ENCODE measurements around the gene ELMO1.

Gene ELMO1

DNA sequence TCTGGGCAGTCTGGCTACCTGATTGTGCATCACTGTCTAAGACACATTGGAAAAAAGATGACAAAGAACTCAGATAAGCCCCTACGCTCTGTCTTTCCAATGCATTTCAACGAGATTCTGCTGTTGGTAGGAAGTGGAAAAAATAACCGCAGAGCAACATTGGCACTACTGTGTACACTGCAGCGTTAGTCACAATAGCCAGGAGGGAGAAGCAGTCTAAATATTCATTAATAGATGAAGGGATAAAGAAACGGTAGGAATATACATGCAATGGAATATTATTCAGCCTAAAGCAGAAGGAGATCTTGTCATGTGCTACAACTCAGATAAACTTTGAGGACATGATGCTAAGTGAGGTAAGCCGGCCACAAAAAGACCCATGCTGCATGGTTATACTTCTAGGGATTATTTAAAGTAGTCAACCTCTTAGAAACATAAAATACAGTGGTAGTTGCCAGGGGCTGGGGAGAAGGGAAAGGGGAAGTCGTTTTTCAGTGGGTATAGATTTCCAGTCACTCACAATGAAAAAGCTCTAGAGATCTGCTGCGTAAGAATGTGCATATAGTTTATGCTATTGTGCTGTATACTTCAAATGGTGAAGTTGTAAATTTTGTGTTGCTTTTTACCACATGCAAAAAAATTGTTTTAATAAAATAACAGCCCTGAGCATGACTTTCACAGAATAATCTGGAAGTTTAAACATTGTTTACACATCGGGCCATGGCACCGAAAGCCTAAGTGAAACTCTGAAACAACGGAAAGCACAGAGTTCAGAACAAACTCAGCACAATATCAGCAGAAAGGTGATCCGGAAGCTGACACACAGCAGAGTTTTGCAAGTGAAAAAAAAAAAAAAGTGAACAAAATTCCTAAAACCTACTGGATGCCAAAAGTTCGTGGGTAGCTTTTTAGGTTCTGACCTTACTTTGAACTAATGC, 40.1 kb downstream of the ELMO1 start:
- FAIRE-seq: no peak

DNA sequence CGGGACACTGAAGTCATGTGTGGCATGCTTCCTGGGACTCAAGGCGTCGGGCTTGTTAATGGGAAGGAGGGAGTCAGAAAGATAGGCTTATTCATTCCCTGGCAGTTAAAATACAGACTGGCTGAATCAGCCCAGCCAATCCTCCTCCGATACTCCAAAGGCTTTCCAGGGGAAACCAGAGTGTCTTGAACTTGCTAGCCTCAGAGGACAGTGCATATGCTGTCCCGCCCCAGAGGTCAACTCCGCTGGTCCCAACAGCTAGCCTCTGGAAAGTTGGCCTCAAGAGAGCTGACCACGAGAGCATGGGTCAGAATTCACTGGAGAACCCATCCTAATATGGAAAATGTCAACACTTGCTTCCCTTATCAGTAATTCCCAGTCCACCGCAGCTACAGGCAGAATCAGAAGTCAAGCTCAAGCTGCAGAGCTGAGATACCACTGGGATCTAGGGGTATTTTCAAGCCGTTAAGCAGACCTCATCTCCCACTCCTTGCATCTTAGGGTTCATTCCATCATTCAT, 43.0 kb downstream of the ELMO1 start:
- FAIRE-seq: no peak

DNA sequence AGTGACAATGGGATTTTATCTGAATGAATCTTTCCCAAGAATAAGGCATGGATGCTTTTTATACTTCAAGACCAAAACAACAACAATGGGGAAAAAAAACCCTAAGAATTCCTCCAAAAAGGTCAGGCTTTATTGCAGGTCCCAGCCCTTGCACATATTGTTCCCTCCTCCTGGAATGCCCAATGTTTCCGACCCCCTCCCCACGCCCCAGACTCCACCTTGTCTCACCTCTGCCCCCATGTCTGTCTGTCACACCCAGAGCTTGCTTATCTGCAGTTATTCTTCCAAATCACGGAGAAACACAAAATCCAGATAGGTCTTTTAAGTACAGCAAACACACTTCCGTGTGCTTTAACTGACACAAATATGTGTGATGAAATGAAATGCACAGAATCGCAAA, 43.5 kb downstream of the ELMO1 start:
- no peak for FAIRE-seq

DNA sequence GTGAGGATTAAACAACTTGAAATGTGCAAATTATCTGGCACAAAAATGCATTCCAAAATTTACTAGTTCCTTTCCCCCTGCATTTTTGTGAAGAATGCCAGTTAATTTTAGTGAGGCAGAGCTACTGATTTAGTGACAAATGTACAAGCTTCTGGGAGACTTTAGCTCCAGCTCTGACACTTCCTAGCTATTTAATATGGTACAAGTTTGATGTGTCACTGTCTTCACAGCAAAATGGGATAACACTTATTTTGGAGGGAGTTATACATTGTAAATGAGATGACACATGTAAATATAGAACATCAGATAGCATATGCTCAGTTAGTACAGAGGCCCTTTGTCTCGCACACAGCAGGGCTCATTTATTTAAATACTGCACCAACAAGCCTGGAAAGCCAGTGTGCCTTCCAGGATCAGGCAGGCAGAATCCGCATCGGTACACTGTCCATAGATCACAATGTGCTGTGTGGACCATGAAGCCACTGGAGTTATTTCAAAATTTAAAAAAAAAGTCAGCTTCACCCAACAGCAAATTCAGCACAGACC, 48.7 kb downstream of the ELMO1 start:
- no peak for FAIRE-seq

DNA sequence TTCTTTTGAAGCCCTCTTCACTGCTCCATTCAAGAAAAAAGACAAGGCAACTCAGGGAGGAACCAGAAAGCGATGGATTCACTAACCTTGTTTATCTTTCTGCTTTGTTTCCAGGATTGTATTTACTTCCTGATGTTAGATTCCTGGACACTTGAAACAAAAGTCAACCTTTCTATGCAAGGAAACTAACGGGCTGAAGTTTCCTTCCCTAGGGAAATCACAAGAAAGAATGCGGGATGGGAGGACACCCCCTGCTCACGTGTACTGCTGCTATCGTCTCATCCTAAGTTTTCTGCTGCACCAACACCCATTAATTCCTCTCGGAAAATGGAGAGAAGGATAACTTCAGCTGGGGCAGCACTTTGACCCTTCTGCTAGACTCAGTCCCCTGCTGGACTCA, 50.3 kb downstream of the ELMO1 start:
- no peak for FAIRE-seq

DNA sequence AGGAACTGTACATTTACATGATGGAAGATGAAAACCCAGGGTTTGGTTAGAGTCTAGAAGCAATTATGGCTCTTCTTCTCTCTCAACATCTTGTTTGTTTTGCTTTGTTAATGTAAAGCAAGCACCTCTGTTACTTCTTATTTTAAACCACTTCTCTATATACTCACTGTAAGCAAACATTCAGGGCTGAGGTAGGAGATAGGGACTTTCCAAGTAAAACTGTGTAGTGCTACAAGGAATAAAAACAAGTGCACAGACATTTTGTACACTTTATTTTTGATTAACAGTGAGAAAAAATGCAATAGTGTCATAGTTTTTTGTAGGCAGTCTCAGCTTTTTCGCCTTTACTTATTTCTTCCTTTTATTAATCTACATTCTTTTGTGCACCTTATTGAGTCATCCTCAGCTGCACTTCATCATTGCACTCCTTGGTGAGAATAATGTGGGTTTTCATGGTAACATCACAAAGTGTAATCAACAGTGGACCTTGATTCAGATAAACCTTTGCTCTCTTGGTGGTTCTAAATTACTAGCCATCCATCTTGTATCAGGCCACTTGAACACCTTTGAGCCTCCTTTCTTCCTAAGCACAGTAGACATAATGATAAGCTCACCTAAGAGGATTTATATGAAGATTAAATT, 52.9 kb downstream of the ELMO1 start:
- FAIRE-seq: no peak

DNA sequence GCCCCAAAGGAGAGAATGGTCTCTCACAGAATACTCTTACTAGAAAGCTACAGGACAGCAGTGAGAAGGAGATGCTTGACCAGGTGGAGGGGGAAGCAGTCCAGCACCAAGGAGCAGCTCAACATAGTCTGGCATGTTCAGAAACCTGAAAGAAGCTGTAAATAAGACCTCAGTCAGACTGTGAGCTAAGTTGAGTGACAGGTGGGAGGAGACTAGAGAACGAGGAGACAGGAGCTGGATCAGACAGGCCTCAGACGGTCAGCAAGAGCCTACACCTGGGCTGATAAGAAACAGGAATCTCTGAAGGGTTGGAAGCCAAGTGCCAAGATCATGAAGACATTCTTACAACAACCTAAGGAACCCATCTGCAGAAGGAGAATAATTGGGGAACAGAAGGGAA, 54.5 kb downstream of the ELMO1 start:
- no peak for FAIRE-seq

DNA sequence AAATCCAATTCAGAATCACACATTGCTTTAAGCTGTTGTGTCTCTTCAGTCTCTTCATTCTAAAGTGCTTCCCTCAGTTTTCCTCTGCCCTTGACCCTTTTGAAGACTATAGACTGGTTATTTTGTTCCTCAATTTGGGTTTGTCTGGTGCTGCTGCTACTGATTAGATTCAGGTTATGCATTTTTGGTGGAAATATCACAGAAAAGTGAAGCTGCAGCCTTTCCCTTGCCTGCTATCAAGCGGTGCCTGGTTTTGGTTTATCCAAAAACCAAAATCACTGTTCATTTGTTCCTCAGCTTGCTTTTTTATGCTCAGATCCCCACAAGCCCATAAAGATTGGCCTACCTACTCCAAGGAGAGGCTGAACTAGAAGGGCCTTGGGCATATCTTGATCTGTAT, 55.2 kb downstream of the ELMO1 start:
- FAIRE-seq: no peak

DNA sequence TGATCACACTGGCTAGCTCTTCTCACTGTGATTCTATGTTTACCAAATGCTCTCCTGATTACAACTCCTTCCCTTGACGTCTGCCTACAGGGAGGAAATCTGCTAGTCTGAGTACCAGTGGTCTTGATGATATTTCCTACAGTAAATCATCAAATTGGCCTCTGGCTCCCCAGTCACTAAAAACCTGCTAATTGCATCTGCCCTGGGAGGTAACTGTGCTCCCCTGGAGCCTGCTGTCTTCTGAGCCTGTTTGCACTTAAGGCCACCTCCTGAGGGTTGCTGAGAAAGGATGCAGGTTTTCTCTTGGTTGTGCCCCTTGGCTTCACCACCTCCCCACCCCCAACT, 56.0 kb downstream of the ELMO1 start:
- no peak for FAIRE-seq

DNA sequence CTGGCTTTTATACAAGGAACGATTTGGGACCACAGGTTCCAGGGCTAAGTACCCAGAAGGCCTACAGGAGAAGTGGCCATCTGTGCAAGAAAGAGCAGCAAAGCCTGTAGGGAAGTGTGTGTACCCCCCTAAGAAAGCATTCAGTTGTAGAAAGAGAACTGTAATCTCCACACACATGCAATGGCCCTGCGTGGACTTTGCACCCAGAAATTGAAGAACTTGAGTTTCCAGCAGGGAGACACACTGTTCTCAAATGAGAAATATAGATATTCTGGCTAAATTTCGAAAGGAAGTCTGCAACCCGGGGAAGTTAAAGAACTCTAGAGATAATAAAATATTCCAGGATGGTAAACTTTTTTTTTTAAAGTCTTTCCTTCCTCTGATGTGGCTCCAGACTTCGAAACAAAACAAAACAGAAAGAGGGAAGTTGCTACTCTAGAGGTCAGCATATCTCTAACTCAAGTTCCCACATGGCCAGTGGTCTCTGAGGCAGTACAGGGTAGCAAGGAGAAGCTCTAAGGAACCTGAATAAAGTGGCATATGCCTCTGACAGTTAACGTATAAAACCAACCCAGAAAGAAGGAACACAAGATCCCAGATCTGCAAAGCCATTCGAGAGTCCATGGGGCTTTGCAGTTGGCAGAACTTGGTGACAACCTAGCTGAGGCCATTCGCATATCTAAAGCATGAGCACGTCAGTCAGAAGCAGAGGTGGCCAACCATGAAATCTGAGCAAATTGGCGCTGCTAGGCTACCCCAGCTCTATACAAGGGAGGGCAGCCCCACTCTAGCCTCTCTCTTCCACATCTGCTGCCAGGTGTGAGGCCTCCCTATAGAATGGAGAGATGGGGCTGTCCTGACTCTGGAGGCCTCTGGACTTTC, 56.6 kb downstream of the ELMO1 start:
- FAIRE-seq: no peak

DNA sequence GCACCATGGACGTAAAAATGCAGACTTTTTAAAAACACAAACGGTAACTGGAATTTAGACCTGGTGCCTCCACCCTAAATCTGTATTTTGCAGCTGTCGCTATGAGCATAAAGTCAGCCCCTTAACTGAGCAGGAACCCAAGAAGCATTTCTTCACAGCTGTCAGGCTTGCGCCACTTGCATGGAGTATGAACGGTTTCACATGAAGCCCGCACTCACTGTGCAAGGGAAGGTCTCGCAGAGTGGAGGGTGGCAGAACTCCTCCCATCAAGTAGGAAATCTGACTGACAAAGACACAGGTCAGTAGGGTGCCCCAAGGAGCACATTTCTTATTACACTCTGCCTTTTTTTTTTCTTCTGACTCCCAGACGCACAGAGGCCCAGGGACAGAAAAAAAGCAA, 58.5 kb downstream of the ELMO1 start:
- no peak for FAIRE-seq

DNA sequence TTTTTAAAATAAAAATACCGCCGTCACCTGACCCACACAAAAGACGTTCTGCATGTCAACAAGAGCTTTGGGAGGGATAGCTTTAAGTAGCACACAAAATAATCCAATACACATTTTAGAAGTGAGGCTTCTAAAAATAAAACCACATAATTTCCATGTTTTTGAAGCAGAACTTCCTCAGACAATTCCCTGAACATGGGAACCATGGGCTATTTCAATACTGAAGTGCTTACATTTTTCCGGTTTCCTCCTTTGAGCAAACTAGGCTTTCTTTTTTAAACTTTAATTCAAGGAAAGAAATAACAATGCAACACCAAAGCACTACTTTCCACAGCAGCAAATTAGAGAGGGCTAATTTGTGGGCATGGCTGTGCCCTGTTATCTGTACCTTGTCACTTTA, 59.9 kb downstream of the ELMO1 start:
- no peak for FAIRE-seq

DNA sequence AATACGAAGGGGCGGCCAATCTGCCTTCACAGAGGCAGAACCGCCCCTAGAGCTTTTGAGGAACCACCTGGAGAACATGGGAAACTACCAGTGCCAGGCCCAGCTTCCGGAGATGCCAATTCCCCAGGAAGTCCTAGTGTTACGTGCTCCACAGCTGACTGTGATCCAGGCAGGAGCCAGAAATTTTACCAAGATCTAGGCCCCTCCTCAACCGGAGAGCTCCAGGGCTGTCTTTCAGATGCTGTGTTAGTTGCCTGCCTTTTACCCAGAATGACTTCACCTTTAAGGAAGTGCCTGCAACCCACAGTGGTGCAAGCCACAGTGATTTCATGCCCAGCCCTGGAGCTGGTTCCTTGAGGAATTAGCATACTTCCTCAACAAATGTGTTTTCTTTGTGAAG, 62.9 kb downstream of the ELMO1 start:
- no peak for FAIRE-seq

DNA sequence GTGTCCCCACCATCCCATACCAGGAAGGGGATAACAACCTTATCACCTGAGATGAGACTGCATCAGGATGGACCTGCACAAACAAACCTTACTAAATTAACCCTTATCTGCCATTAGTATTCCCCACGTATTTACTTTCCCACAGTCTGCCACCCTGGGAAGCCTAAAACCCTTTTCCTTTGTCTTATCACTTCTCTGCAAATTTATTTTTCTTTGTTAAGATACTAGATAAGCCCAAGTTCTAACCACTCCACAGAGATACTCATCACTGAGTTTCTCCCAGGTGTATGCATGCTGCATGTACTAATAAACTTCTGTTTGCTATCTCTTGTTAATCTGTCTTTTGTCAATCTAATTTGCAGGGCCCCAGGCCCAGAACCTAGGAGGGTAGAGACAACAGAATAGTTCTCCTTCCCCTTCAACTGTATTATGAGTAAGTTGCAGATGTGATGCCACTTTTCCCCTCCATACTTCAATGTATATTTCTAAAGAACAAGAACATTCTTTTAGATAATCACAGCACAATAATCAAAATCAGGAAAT, 66.0 kb downstream of the ELMO1 start:
- FAIRE-seq: no peak

DNA sequence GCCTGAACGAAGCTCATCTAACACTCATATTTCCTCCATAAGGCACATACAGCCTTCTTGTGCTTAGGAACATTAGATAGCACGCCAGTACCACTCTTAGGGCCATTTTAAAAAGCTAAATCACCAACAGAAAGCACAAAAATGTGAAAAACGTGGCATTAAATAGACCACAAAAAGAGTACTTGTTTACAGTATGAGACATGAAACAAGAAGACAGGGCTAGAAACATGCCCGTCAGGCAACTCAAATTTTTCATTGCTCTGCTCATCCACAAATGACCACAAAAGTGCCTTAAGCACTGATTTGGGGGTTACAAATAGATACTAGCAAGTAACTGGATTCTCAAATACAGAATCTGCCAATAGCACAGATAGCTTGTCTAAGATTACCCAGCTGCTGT, 67.8 kb downstream of the ELMO1 start:
- no peak for FAIRE-seq

DNA sequence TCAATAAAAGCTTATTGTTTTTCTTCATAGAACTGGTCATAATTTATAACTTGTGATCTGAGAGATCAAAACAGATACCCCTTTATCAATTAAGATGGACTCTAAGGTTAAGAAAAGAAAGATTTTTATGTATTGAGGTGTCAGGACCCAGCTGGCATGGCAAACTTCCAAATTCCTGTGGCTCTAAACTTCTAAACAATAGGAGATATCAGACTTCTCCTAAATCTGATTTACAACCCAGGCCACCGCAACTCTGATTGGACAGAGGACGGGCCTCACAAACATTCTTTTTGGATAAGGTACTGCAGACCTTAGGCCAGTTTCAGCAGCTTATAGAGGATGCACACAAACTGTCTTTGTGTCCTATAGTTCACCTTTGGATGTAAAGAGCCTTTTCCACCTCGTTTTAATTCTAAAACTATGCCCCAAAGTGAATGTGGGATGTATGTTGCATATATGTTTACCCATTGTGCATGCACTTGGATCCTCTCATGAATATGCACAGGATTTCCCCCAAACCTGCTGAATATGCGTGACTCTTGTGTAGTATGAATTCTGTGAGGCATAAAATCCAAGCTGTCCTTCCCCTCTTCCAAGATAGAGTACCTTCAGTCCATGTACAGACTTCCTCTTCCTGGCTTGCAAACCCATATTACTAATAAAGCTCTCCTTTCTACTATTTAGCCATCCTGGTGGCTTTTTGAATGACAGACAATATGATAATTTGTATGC, 69.0 kb downstream of the ELMO1 start:
- FAIRE-seq: no peak

DNA sequence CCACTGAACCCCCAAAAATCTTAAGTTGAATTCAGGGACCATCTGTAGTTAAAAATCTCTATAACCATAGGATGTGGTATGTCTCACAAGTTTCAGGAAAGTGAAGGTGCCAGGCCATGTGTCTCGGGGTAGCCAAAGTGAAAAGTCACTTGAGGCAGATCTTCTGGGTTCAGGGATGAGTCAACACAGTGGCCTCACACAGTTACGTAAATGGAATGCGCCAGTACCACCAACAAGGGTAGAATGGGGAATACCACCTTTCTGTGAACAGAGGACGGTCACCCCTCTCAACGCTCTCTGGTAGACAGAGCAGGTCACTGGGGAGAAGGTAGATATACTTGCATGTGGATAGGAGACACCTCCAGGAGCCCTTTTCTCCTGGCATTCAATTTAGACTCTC, 71.4 kb downstream of the ELMO1 start:
- no peak for FAIRE-seq

DNA sequence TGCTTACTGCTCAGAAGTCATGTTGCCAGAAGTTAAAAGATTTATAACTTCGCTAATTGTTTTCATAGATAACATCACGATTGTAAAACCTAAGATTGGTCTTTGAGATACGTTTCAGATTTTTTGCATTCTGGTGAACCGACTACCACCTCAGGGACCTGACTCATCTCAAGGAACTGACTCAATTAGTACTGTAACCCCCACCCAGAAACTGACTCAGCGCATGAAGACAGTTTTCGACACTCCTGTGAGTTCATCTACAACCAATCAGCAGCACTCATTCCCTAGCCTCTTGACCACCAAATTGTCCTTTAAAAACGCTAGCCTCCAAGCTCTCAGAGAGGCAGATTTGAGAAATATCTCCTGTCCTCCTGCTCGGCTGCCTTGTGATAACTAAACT, 72.3 kb downstream of the ELMO1 start:
- FAIRE-seq: no peak

DNA sequence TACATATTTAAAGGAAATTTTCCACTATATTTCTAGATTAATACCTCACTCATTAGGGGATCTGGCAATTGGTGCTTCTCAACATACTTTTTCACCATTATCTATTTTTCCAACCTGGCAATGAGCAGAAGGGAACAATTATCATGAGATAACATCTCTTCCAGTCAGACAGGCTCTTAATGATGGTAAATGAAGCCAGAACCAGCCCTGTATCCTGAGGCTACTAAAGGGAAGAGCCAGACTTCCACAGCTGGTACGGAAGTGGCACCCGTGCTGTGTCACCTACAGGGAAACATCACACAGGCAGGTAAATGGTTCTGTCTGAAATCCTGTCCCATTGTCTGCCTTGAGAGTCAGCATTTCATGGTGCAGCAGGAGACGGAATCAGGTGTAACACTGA, 75.9 kb downstream of the ELMO1 start:
- FAIRE-seq: no peak

DNA sequence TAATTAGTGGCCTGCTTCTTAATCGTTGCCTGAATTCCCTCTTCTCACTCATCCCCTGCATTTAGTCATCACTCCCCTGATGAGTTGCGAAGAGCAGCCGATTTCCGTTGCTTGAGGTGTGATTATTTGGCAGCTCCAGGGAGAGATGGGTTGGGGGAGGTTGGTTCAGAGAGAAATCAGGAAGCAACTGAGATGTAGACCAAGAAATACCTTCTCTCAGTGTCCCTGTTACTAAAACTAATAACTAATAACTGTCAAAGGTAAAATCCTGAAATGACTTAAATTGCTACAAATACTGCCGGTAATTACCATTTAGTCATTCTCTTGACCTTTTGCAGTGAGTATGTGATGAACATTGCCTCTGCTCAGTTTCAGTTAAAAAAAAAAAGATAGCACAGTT, 76.9 kb downstream of the ELMO1 start:
- no peak for FAIRE-seq

DNA sequence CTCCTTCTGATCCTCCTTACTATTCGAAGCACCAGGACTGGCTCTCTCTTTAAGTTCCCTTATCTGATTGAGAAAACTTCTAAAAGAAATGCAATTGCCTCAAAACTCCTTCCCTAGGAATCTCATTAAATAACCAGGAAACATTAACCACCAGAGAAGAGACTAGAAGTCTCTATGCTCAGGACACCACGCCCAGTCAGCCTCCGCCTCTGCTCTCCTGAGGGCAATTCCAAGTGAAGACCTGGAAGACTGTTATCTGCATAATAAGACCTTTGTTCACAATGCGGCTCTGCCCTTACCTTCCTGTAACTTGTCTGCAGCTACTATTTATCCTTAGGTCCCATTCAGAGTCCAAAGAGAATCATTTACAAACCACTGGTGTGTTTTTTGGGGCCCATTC, 78.8 kb downstream of the ELMO1 start:
- FAIRE-seq: no peak

DNA sequence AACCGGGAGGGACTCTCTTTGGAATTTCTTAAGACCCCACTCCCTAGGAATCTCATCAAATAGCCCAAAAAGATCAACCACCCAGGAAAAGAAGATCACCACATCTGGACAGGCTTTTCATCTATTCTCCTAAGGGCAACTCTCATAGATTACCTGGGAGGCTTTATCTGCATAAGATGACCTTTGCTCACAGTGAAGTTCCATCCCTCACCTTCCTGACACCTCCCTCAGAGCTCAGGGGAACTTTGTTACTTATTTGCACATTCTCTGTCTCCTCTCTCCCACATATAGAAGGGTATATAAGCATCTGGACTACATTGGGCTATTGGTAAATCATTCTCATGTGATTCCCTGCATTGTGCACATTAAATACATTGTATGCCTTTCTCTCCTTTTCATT, 80.1 kb downstream of the ELMO1 start:
- FAIRE-seq: no peak

Measured in islet of Langerhans (tissue), 1 donor.